GM12878 (cell line): ENCODE results near the gene DRAP1. TPM values are rescaled to one million over a fixed set of nuclear protein-coding genes. Genes with fewer than 3 reads are reported as not detected.

Experiments
- ATF3 ChIP-seq: IDR thresholded peaks from 2 replicates; pipeline ENCODE4 v1.6.1; 2011; ENCODE audit warnings: low read depth, mild to moderate bottlenecking, low read length, moderate library complexity, borderline replicate concordance; ENCODE audit errors: extremely low read depth
- CHD4 ChIP-seq: fragments of 200-600 bp; sonication (generic); IDR thresholded peaks from 2 replicates; pipeline ENCODE4 v1.6.1; 2016; ENCODE audit warnings: mild to moderate bottlenecking
- CTCF ChIP-seq, 3 experiments: IDR thresholded peaks in 2 of 3; conservative IDR thresholded peaks in 1 of 3; 2 replicates each; pipeline ENCODE4 v1.5.1; 2011; ENCODE audit warnings: low read depth in 3 of 3, low read length in 3 of 3, mild to moderate bottlenecking in 3 of 3, control low read depth in 2 of 3, moderate library complexity in 2 of 3, inconsistent platforms in 1 of 3, mixed read lengths in 1 of 3; ENCODE audit not compliant: control insufficient read depth in 2 of 3, insufficient read depth in 1 of 3; ENCODE audit errors: extremely low read depth in 1 of 3
- CUX1 ChIP-seq: IDR thresholded peaks from 2 replicates; pipeline ENCODE4 v1.6.1; 2012; ENCODE audit warnings: improper control_type of control experiment, low read depth, low read length; ENCODE audit not compliant: insufficient replicate concordance
- ELK1 ChIP-seq: IDR thresholded peaks from 2 replicates; pipeline ENCODE4 v1.6.1; 2012; ENCODE audit warnings: low read depth, low read length, improper control_type of control experiment
- IRF5 ChIP-seq: fragments of 450-650 bp; IDR thresholded peaks from 2 replicates; pipeline ENCODE4 v1.6.1; 2017; ENCODE audit warnings: borderline replicate concordance
- MAX ChIP-seq: IDR thresholded peaks from 2 replicates; pipeline ENCODE4 v1.6.1; 2012; ENCODE audit warnings: low read depth, low read length, improper control_type of control experiment
- NR2C2 ChIP-seq: IDR thresholded peaks from 2 replicates; pipeline ENCODE4 v1.6.1; 2011; ENCODE audit warnings: borderline replicate concordance, low read depth; ENCODE audit not compliant: control insufficient read depth, insufficient read length
- POU2F2 ChIP-seq: IDR thresholded peaks from 3 replicates; pipeline ENCODE4 v1.6.1; 2011; ENCODE audit warnings: low read depth, mild to moderate bottlenecking, low read length, borderline replicate concordance
- RCOR1 ChIP-seq: conservative IDR thresholded peaks from 2 replicates; pipeline ENCODE4 v1.6.1; 2012; ENCODE audit warnings: low read depth, low read length, improper control_type of control experiment
- RELA ChIP-seq: fragments of 450-650 bp; IDR thresholded peaks from 2 replicates; pipeline ENCODE4 v1.8.0; 2014; ENCODE audit warnings: borderline replicate concordance; ENCODE audit not compliant: partially characterized antibody
- ZNF207 ChIP-seq: fragments of 450-650 bp; IDR thresholded peaks from 2 replicates; pipeline ENCODE4 v1.6.1; 2014; ENCODE audit warnings: antibody characterized with exemption, mild to moderate bottlenecking, borderline replicate concordance
- ZNF592 ChIP-seq: fragments of 450-650 bp; IDR thresholded peaks from 2 replicates; pipeline ENCODE4 v1.6.1; 2017; ENCODE audit warnings: mild to moderate bottlenecking, moderate library complexity
- polyA plus RNA-seq, 11 experiments: library from polyadenylated mRNA; depleted of rRNA in 4 of 11; unstranded in 6 of 11; stranded (reverse) in 5 of 11; fragments of >200 nt; fragmentation: Nextera tagmentation in 4 of 11; fragmentation: Illumina TruSeq in 1 of 11; extraction: Ambion mirVana in 4 of 11; extraction: Trizol in 1 of 11; gene quantifications; 1 replicate in 1 of 11; 2 replicates in 10 of 11; pipeline versions ENCODE4 v1.2.1 to v1.2.3, GENCODE V29; 2011 to 2016; ENCODE audit warnings: inconsistent platforms in 2 of 11, missing spikeins in 2 of 11, low read depth in 1 of 11
- total RNA-seq, 4 experiments: library from RNA; depleted of rRNA in 3 of 4; stranded (reverse); fragments of >200 nt in 3 of 4; fragmentation: Illumina TruSeq in 1 of 4; extraction: Trizol in 1 of 4; gene quantifications; 2 replicates each; pipeline versions ENCODE4 v1.2.1 to v1.2.3, GENCODE V29; 2013 to 2021

Gene DRAP1
- total and polyA plus RNA-seq, 10 of the 15 experiments (the other 5 are each of a cell fraction or from before 2014, with no cell fraction given), result 9.4 to 163 (median 114) TPM

GRCh38 chr11:65884716-65885092 is 34.5 kb upstream of the DRAP1 start (continued):
- TF ChIP-seq CUX1, result no peak
- TF ChIP-seq CTCF (IDR thresholded peaks at IDR 0.05 in 2 of 3, conservative IDR thresholded peaks at IDR 0.05 in 1 of 3; ENCODE audit: control insufficient read depth in 2 of 3, extremely low read depth in 1 of 3, insufficient read depth in 1 of 3, low read depth in 3 of 3, low read length in 3 of 3), result peak; percentile 99 to 100 (median 100); a peak in 5 of 6 replicates
- TF ChIP-seq IRF5, result no peak
- peak; percentile 55 for TF ChIP-seq RELA
- TF ChIP-seq NR2C2, result no peak
- no peak for TF ChIP-seq ZNF207
- TF ChIP-seq ATF3, result peak; percentile 27; the same call in 1 of the 2 replicates
- no peak for TF ChIP-seq MAX
- TF ChIP-seq RCOR1, result peak; percentile 69; the same call in 1 of the 2 replicates
- peak; percentile 48; the same call in 1 of the 3 replicates for TF ChIP-seq POU2F2
- TF ChIP-seq CHD4, result no peak
- peak; percentile 26; the same call in 1 of the 2 replicates for TF ChIP-seq ELK1
- peak; percentile 82; the same call in 1 of the 2 replicates for TF ChIP-seq ZNF592
